ENCODE measurements around the gene PPIF.
A peak's percentile ranks its signal among the peaks of the same experiment; 100 is the strongest.

Gene PPIF

DNA sequence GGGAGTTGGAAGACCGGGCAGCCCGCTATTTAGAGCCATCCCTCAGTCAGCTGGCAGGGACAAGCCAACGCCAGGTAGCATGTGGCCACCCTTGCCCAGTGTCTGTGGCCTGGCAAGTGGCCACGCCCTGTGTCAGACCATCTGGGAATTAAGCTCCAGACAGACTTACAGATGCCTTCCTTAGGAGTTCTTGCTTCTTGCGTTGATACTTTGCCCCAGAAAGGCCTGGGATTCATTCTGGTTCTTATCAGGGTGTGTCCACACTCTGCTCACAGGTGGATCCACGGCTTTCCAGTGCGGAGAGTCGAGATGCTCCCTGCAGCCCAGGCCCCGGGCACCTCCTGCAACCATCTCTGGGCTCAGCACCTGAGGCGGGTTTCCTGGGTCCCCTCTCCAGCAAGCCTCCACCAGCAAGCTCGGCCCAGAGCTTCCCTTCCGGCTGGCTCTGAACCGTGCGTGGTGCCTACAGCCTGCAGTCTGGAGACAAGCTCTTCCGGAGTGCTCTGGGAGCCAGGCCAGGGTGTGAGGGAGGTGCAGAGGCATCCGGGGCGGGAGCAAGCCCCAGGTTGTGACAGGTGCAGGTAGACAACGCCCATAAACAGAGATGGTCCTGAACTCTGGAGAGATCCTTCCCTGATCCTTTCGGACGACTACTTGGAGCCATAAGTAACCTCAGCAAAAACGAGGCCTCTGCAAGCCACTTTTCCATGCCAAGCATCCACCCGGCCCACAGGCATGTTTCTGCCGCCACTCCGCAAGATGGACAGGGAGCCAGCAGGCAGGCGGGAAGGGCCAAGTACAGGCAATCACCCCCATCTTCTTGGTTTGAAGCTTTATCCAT, 32.3 kb upstream of the PPIF start:
- DNase-seq: no peak

DNA sequence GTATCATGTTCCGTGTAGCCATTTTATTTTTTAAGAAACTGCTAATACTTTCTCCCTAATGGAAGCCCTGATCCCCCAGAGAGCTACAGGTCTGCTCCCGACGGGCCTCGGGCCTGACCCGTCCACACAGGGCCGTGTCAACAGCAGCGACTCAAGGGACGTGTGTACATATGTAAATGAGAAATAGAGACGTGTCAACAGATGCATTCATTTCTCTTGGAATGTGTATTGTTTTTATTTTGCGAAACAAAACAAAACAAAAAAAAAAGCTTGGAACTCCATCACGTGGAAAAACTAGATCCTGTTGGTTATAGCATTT, 31.7 kb upstream of the PPIF start:
- DNase-seq: no peak

DNA sequence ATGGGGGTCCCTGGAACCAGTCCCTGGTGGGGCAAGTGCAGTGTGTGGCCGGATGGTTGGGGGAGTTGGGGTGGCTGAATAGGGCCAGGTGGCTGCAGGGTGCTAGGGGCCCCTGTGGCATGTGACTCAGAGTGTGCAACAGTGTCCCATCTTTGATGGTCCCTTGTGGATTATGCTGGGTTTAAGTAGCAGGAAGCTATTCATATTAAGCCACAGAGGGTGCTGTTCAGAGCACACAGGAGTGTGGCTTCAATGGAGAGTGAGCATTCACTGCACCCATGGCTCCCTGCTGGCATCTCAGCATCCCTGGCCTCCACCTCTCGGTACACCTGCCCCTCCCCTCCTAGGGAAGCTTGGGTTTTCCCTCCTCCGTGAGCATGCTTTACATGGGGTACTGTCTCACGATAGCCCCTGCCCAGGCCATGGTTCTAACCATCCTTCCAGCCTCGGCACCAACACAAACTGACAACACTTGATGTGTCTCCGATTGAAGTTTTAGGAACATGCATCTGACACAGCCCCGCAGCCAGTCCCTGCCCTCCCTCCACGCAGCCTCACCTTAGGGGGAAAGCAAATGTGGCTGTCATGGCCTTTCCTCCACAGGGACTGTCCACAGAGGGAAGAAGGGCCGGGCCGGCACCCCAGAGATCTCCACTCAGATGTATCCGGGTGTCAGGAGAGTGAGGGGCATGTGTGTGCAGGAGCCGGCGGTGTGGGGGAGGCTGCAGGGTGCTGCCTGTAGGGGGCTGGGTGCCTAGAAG, 30.4 kb upstream of the PPIF start:
- peak; percentile 13 for DNase-seq

DNA sequence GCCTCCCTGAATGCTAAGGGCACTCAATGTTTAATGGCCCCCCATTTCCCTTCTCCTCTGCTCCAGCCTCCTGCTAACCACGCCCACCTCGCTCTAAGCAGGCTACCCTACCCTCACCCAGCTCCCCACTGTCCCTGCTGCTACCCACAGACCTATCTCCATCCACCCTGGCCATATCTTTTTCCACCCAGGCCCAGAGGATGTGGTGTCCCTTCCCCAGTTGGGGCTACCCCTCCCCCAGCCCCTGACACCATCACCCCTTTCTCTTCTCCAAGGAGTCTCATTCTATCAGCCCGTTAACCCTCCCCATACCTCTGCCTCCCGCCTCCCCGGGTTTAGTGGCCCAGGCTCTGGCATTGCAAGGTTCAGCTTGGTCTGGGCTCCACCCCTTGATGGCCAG, 28.9 kb upstream of the PPIF start:
- no peak for DNase-seq

DNA sequence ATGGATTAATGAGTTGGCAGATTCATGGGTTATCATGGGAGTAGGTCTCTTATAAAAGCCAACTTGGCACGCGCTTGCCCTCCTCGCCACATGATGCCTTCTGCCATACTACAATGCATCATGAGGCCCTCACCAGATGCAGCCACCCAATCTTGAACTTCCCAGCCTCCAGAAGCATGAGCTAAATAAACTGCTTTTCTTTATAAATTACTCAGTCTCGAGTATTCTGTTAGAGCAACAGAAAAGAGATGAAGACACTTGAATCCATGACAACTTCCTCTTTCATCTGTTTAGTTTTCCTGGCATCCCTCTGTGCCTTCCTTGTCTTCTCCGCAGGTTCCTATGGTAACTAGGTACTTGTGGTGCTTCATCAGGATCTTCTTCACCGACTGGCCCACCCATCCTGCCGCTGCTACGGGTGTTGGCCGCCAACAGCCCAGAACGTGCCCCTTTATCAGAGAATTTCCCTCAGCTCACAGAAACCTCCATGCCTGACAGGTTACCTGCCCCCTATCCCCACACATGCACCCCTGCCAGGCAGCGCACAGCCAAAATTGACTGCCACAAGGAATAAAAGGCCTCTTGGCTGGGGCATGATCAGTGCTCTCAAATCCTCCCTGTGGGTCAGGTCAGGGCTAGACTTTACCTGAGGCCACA, 28.0 kb upstream of the PPIF start:
- DNase-seq: no peak

DNA sequence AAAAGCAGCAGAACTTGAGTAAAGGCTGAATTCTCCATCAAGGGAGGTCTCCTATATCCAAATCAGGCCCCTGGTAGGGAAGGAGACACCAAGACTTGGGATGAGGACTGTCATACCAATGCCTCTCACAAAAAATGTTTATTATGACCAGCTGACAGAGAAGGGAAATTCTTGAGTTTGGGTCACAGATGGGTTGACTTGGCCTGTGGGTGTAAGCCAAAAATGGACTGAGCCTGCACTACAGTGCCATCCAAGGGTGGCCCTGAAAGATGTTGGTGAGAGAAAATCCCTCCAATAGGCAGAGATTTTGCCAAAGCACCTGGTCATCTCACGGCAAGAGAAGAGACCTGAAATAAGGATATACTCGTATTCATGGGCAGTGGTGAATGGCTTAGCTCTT, 27.0 kb upstream of the PPIF start:
- DNase-seq: no peak

DNA sequence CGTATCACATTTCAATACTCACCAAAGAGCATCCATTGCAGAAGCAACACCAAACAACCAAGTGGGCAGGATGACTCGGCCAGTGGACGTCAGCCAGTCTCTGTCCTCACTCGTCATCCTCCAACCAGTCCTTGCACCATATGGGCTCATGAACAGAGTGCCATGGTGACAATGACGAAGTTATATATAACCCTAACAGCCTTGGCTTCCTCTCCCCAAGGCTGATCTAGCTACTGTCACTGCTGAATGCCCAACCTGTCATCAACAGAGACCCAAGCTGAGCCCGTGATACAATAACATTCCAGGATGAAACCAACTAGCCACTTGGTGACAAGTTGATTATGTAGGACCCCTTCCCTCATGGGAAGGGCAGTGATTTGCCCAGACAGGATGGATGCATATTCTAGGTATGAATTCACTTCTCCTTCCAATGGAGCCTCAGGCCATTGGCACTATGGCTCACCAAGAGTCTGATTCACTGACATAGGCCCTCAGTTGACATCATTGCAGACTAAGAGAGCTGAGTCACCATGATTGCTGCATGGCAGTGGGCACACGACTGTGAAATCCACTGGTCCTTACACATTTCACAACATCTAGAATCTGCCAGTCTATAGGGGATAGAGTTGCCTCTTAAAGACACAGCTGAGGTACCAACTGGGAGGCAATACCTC, 26.3 kb upstream of the PPIF start:
- no peak for DNase-seq

DNA sequence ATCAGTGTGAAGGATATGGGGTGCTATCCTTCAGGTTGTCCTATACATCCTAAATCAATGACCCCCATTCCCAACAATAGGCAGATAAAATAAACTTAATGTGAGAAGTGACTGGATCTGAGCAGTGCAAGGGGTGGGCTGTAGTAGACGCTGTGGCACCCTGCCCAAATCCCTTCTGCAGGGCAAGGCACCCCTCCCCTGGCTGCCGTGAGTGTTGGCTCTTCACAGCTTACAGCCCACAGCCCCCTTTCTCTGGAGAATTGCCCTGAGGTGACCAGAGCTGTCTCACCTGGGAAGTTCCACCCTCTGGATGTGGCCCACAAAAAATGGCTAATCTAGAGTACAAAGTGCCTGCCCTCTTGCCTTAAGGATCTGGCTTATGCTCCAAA, 25.8 kb upstream of the PPIF start:
- DNase-seq: no peak

DNA sequence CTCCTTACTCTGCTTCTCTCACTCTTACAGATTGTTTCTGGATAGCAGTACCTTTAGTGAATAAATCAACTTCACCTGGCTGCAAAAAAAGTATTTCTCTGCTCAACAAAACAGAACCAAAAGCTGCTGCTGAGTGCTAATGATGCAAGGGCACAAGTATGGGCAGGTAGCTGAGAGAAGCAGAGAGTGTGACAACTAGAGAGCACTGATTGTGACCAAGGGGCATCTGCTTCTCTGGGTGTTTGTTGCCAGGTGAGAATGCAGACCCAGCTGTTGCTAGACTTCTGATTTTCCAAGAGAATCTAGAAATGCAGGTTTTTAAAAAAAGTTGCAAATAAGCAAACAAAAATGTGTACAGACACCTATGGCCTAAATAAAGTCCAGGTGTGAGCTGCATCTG, 25.3 kb upstream of the PPIF start:
- DNase-seq: no peak

DNA sequence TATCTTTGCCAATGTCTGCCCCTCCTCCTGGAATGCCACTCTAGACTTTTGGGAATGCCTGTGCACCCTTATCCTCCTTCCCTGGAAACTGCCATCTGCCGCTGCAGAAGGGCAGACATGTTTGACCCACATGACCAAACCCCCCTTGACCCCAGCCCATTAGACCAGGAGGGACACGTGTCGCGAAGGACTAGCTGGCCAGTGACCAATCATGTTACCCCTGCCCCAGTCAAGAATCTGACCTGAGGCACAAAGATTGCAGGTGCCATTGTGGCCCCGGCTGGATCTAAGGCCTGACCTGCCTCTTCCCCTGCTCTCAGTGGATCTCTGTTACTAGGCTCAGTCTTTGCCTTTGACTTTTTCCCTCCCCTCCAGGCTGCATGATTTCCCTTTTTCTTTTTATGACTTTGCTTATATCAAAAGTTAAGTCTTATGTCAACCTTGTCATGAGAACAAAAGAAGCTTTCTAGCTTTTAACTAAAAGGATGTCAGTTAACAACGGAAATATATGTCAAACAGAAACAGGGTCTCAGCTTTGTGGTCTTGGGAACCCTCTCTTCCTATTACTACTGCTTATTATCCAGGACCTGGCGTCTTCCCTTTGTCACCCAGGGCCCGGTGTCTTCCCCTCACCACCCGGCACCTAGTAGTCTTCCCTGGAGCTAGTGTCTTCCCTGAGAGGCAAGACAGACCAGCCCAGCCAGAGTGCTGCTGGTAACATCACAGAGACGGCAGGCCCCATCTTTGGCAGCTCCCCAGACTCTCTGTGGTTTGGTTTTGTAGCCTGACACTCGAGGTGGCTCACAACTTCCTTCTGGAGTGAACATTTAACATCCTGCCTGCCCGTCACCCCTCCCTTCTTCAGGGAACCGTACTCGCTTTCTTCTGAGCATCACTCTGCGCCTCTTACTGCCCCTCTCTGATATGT, 24.4 kb upstream of the PPIF start:
- peak; percentile 82 for DNase-seq

DNA sequence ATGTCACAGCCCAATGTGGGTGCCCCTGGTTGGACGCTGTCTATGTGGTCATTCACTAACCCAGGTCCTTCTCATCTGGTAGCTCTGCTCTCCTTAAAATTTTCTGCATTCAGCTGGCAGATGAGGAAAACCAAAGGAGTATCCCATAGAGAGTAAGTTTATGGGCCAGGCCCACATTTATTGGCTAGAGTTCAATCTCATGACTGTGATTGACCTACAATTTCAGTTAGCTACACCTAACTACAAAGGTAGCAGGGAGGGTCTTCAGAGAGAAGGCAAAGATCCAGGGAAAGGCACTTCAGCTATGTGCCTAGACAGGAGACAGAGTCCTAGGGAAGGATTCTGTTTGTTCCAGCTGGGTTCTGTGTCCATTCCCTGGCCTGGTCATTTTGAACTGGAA, 23.7 kb upstream of the PPIF start:
- DNase-seq: no peak

DNA sequence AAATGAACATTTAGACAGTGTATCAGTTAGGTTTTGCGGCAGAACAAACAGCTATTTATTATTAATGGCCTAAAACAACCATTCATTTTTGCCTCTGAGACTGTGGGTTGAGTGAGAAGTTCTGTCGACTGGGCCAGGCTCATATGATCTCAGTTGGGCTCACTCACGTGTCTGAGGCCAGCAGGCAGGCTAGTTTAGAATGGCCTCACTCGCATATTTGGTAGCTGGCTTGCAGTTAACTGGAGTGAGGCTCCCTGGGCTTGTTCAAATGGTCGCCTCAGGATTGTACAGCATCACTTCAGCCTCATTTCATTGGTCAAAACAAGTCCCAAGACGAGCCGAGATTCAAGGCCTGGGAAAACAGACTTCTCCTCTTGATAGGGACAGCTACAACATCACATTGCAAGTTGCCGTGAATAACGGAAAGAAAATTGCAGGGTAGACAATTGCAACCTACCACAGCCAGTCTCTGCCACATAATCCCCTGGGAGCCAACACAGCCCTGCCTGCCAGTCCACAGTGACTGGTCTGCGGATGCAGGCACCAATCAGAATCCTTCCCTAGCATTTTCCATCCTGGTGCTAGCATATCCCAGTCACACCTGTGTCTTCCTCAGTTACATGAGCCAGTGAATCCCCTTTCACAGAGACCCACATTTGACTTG, 23.1 kb upstream of the PPIF start:
- no peak for DNase-seq

DNA sequence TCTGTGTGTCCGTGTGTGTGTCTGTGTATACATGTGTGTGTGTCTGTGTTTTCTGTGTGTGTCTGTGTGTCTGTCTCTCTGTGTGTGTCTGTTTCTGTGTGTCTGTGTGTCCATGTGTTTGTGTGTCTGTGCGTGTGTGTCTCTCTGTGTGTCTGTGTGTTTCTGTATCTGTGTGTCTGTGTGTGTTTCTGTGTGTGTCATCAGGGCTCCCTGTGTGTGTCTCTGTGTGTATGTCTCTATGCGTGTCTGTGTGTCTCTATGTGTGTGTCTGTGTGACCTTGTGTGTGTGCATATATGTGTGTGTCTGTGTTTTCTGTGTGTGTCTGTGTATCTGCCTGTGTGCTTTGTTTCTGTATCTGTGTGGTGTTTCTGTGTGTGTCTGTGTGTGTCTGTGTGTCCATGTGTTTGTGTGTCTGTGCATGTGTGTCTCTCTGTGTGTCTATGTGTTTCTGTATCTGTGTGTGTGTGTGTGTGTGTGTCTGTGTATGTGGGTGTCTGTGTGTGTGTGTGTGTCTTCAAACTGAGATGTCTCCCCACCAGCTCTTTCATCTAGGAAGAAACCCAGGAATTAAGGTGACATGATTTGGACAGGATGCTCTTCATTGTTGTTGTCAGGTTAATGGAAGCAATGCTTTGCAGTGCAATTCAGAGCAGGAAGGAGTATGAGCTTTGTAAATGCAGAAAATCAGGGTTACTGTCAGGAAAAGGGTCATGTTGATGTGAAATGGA, 20.7 kb upstream of the PPIF start:
- no peak for DNase-seq

DNA sequence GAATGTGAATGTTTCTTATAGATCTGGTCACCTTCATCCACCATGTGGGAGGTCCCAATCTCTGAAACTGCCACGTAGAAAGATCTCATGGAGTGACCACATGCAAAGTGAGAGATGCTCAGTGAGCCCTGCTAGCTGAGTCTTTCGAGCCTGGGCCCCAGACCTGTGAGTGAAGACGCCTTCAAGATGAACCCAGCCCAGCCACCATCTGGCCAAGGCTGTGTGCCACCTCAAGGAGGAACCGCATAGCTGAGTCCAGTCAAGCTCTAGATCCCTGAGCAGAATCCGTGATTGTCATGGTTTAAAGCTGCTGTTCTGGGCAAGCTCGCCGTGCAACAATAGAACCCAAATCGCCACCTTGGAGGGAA, 20.2 kb upstream of the PPIF start:
- DNase-seq: no peak

DNA sequence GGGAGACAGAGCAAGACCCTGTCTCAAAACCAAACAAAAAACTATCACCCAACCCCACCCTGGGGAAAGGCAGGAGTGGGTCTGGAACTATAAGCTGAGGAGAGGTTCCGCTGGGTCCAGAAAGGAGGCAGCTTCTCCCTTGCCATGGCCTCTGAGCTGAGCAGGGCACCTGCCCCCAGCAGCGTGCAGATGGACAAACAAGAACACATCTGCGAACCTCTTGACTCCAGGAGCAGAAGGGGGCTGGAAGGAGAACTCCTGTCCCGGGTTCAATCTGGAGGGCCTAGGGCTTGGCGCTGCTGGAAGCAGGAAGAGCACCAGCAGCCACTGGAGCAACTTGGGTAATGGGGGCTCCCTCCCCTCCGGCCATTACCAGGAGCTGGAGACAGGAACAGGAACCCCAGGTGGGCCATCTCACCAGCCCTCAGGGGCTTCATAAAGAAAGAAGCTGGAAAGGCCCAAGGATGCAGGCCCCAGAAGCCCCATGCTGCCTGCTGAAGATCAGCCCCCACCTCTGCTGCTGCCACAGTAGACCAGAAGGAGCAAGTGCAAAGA, 19.0 kb upstream of the PPIF start:
- DNase-seq: no peak

DNA sequence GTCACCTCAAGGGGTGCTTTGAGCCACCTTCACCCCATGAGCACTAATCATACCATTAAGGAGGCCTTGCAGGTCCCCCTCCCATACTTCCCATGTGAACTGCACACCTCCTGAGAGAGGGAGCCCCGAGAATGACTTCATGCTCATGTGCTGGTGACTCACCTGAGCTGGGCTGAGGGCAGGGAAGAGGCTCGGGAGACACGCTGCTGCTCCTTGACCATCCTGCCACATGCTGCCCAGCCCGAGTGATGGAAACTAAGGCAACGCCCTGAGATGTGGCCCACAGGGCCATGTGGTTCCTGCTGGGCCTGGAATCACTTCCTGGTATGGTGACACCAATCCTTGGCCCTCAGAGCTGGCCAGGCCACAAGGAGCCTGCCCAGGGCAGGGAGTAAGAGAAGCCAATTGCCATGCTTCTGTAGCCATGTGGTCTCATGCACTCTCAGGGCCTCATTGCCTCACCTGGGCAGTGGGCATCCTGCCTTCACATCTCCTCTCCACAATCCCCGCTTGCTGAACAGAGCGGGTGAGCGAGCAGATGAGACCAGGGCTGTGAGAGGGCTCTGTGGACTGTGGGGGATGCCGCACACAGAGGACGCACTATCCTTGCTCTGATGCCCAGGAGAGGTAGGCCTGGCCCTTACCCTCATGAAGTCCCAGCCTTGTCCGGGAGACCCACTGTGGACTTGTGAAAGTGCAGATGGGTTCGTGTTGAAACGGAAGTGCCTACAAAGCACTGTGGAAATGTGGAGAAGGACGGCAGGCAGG, 18.3 kb upstream of the PPIF start:
- no peak for DNase-seq

DNA sequence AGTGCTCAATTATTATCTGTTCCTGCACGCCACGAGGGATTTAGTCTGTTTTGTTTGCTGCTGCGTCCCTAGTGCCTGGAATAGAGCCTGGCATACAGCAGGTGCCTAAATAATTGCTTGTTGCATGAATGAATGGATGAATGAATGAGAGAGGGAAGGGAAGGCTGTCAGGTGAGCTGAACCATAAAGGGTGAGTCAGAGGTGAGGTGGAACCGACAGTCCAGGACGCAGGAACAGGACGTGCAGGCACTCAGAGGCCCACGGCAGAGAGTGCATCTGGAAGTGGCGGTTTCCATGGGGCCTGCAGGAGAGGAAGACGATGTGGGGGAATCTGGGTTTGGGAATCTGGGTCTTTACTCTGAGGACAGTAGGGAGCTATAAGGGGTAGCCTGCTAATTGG, 17.7 kb upstream of the PPIF start:
- no peak for DNase-seq

DNA sequence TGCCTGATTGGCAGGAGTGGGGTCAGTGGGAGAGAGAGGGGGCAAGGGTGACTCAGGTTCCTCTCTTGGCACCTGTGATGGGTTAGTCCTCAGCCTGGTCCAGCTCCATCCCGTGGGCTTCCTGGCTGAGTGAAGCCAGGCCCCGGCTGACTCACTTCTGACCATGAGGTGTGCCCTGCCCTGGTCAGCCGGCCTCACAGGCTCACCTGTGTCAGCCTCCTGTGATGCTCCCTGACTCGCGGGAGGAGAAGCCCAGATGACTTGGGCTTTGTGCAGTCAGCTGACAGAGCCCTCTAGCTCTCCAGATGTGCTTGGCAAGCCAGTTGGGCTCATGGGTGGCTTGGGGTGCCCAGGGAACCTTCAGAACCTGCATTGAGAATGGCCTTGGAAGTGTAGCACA, 16.0 kb upstream of the PPIF start:
- no peak for DNase-seq

DNA sequence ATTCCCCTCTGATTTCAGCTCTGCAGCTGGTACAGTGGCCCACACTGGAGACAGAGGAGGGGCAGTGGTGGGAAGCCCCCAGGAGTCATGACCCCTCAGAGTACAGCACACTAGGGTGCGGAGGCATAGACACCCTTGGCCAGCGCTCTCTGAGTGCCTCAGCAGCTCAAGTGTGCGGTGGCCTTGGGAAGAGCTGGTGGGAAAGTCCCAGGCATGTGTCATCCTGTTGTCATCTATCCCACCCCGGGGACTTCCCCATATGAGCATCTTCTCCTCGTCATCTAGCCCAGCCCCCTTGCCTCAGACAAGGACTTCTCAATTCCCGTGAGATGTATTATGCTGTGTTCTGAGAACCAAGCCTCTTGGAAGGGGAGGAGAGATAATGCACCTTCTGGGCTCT, 15.6 kb upstream of the PPIF start:
- DNase-seq: no peak

All from RPMI8226 (cell line).